ENCODE data around the gene ACLY.
A peak's percentile ranks its signal among the peaks of the same experiment; 100 is the strongest.
"Not testable (repeated sequence)": the region's sequence is repeated elsewhere in the genome, so short reads cannot be mapped to it uniquely, and the experiment has no call there.

The ACLY gene

DNA sequence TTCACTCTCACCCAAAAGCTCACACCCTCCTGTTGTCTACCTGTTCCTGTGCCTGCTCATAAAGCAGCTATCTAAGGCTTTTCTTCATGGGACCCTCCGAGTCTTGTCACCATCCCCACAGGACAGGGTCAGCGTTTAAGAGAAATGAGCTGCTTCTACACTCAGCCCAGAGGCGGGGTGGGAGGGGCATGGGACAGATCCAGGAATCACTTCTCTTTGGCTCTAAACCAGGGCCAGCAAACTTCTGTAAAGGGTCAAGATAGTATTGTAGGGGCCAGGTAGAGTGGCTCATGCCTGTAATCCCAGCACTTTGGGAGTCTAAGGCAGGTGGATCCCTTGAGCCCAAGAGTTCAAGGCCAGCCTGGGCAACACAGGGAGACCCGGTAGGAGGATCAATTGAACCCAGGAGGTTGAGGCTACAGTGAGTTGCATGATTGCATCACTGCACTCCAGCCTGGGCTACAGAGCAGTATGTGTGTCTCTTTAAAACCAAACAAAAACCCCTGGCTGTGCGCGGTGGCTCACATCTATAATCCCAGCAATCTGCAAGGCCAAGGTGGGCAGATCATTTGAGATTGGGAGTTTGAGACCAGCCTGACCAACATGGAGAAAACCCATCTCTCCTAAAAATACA, 30.3 kb downstream of the ACLY start:
- peak in 1 of 10 donors; percentile 14 for DNase-seq
- intact Hi-C loops (cut with DNase I): loop anchor here (10.0 kb wide), 1 partner anchor 154 kb away; the partner anchor contains the start of gene HAP1

DNA sequence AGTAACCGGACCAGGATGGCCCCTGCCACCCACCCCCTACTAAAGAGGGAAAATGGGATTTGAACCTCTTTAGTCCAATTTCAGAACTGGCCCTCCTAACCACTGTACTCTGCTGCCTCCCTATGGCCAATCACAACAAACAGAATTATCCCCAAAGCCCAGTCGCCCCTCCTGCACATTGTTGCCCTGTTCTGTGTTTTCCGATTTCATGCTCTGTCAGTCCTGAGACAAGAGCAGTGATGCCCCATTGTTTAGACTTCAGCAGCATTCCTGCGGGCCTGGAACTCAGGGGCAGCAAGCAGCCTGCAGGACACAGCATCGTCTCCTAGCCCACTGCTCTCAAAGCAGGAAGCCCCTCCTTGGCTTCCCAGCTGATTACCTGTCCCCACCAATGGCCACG, 33.0 kb downstream of the ACLY start:
- intact Hi-C loops (cut with DNase I): loop anchor here (10.0 kb wide), 1 partner anchor 151 kb away; the partner anchor contains the start of gene HAP1
- peak in 2 of 10 donors; percentile 24 to 55 for DNase-seq

GRCh38 chr17:41882756-41883155, 36.0 kb downstream of the ACLY start:
- intact Hi-C loops (cut with DNase I): loop anchor here (10.0 kb wide), 1 partner anchor 148 kb away; the partner anchor contains the start of gene HAP1
- DNase-seq: peak in 2 of 10 donors; percentile 2 to 9

GRCh38 chr17:41880130-41880529, 38.6 kb downstream of the ACLY start:
- intact Hi-C loops (cut with DNase I): loop anchor here (10.0 kb wide), 1 partner anchor 145 kb away; the partner anchor contains the start of gene HAP1
- DNase-seq: no peak

DNA sequence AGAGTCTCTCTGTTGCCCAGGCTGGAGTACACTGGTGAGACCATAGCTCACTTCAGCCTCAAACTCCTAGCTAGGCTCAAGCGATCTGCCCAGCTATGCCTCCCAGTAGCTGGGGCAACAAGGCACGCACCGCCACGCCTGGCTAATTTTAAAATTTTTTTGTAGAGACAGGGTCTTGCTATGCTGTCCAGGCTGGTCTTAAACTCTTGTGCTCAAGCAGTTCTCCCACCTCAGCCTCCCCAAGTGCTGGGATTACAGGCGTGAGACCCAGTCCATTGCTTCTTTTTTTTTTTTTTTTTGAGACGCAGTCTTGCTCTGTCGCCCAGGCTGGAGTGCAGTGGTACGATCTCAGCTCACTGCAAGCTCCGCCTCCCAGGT, 44.5 kb downstream of the ACLY start:
- DNase-seq; intact Hi-C loops (cut with DNase I): not testable (repeated sequence)

- DNase-seq: no peak
- intact Hi-C loops (cut with DNase I): no loop called here
Measured at GRCh38 chr17:41873559-41874292, 45.0 kb downstream of the ACLY start.

GRCh38 chr17:41871789-41872188, 47.0 kb downstream of the ACLY start:
- intact Hi-C loops (cut with DNase I): no loop called here
- no peak for DNase-seq

GRCh38 chr17:41870627-41871026, 48.1 kb downstream of the ACLY start:
- intact Hi-C loops (cut with DNase I): no loop called here
- peak in 4 of 10 donors; percentile 13 to 86 (median 30) for DNase-seq

- intact Hi-C loops (cut with DNase I): no loop called here
- DNase-seq: no peak
Measured at GRCh38 chr17:41870097-41870496, 48.7 kb downstream of the ACLY start.

DNA sequence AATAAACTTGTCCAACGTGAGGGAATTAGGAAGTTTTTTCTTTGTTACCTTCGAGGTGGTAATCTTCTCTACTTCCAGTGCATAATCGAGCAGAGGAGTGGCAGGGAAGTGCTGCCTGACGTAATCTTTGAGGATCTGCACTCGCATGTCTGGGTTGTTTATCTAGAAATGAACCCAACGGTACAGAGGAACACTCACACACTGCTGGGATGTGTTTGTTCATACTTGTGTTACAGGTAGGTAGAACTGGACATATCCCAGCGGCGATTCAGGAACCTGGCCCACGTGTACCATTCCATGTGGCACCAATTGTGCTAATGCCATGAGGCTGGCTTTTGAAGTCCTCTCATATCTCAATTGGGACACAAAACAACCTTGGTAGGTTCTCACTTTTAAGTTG, 49.3 kb downstream of the ACLY start:
- no peak for DNase-seq
- intact Hi-C loops (cut with DNase I): no loop called here

DNA sequence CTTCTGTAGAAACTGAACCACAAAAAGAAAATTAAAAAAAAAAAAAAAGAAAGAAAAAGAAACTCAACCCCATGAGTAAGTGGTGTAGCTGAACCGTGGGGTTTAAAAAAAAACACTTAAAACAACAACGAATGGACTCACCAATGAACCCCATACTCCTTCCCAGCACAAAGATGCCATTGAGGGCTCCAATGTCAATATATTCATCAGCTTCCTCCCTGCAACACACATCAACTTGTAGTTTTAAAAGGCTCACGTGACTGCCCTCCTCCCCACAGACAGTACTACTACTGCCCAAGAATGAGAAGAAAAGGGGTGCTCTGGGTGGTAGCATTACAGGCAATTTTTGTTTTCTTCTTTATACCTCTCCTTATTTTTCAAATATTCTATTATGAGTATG, 50.2 kb downstream of the ACLY start:
- intact Hi-C loops (cut with DNase I): no loop called here
- DNase-seq: no peak

GRCh38 chr17:41865596-41865893, 53.2 kb downstream of the ACLY start:
- intact Hi-C loops (cut with DNase I): no loop called here

DNA sequence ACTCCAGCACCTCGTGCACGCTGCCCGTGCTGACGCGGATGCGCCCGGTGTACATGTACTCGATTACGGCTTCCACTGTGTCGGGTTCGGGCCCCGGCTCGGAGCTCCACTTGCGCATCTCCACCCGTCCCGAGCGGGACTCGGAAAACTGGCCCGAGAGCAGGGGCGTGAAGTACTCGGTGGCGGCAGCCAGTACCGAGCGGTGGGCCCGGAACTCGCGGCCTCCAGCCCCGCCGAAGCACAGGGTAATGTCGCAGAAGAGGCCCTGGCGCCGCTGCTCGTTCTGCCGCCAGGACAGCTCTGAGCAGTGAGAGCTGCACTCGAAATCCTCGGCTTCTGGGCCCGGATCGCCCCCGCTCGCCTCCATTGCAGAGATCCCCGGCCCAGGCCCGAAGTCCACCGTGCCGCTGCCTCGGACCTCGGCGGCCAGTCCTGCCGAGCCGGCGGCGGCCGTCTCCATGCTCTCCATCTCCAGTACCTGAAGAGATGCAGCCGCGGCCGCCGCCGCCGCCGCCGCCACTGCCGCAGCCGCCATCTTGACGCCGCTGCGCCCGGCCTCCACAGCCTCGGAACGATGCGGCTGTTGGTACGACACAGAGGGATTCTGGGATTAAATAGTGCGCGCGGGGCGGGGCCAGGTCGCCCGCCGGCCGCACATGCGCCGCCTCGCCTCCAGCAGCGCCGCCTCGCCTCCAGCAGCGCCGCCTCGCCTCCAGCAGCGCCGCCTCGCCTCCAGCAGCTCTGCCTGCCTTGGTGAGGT, 53.7 kb downstream of the ACLY start, which contains the start of gene KLHL11:
TSS of gene KLHL11 (minus strand) at position 588 of the 760 bp plus-strand sequence. CDS start at position 535, 53 bp downstream.
- intact Hi-C loops (cut with DNase I): loop anchor here (5.0 kb wide), 1 partner anchor 52 kb away; the partner anchor contains the start of gene ACLY
- DNase-seq: peak; percentile 85 to 99 (median 88)

More at GRCh38 chr17:41865596-41865893, 53.2 kb downstream of the ACLY start:
- no peak for DNase-seq

- intact Hi-C loops (cut with DNase I): loop anchor here (5.0 kb wide), 1 partner anchor 53 kb away; the partner anchor contains the start of gene ACLY
- peak in 5 of 10 donors; percentile 39 to 95 (median 92) for DNase-seq
Measured at GRCh38 chr17:41864498-41864835, 54.3 kb downstream of the ACLY start.

- intact Hi-C loops (cut with DNase I): loop anchor here (5.0 kb wide), 1 partner anchor 54 kb away; the partner anchor contains the start of gene ACLY
- peak in 1 of 10 donors; percentile 64 for DNase-seq
Measured at GRCh38 chr17:41863074-41863848, 55.5 kb downstream of the ACLY start.

DNA sequence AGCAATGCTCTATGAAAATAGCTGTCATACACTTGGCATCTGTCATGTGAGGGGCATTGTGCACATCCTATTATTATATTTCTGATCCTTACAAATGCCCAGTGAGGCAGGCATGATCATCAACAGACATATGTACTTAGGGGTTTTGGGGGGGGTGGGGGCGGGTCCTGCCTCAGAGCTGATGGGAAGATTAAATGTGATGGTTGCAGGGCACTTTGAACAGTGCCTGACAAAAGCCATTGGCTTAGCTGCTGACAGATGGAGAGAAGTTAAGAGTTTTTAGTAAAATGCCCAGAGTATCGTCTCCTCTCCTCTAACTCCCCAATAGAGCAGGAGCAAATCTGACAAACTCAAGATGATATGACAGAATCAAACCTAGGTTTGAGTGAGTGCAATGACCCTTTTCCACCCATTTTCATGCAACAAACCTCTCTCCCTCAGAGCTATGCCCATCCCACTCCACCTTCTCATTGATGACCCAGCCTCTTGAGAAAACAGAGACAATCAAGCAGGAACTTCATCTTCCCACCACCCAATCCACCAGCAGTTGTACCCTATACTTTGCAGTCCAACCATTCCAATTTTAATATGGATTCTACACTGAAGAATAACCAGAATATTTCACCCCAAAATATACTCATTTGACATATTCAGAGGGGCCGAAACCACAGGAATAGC, 58.4 kb downstream of the ACLY start:
- no peak for DNase-seq
- intact Hi-C loops (cut with DNase I): loop anchor here (5.0 kb wide), 1 partner anchor 57 kb away; the partner anchor contains the start of gene ACLY

- intact Hi-C loops (cut with DNase I); DNase-seq: not testable (repeated sequence)
Measured at GRCh38 chr17:41851382-41851781, 67.4 kb downstream of the ACLY start.

GRCh38 chr17:41849251-41849990, 69.3 kb downstream of the ACLY start:
- DNase-seq: no peak
- intact Hi-C loops (cut with DNase I): no loop called here

GRCh38 chr17:41848788-41849187, 70.0 kb downstream of the ACLY start:
- DNase-seq: no peak
- intact Hi-C loops (cut with DNase I): no loop called here
